CD4-positive, alpha-beta T cell treated with Interleukin-10 for 1 hour (primary cell): ENCODE results near the gene LGALS4.
"Not testable (repeated sequence)": the region's sequence is repeated elsewhere in the genome, so short reads cannot be mapped to it uniquely, and the experiment has no call there.

Source experiments
- DNase-seq: peaks from one replicate; pipeline ENCODE4 v3.0.0-alpha.2; 2020

The LGALS4 gene

DNA sequence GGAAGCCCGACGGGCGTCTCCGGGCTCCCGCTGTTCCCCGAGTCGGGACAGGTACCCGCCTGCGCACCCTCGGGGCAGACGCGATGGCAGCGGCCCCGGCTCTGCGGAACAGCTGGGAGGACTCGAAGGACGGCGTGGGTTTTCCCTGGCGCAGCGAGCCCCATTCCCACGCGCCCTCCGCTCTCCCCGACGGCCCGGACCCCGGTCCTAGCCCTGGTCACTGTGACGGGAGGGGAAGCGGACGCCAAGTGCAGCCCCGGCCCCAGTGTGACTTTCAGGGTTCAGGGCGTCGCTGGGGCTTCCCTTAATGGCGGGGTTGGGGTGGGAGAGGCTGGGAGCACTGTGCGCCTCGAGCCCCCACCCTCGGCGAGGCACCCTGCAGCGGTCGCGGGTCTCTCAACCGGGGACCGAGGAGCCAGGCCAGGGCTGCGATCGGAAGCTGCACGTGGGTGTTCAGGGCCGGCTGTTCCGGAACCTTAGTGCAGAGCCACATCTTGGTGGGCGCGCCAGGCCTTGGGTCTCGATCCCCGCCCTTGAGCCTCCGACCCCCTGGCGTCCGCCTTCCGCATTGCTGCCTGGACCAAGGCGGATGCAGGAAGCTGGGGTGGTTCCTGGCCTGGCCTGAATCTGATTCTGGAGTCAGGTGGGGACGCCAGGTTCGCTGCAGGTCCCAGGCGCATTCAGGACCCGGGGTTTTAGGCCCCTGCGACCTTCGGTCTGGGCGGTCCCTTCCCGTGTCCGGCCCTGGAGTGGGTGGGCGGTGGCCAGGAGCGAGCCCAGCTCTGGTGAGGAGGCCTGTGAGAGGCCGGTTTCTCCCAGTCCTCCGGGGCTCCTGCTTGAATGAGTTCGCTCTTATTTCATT, 20.3 kb downstream of the LGALS4 start:
- peak; percentile 44 for DNase-seq

DNA sequence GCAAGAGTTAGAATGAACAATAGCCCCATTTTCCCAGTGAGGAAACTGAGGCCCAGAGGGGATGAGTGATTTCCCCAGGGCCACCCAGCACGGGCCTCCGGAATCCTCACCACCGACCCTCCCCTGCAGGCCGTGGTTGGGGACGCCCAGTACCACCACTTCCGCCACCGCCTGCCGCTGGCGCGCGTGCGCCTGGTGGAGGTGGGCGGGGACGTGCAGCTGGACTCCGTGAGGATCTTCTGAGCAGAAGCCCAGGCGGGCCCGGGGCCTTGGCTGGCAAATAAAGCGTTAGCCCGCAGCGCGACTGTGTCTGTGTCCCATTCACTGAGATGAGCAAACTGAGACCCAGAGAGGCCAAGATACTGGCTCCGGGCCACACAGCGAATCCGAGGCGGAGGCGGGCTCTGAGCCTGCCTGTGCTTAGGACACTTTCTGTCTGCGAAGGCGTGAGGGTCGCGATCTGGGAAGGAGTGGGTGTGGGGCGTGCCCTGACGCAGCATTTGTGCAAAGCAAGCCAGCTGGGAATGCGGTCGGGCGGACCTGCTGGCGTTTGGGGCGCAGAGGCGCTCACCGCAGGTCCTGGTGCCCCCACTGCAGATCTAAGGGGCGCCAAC, 21.2 kb downstream of the LGALS4 start:
- DNase-seq, result not testable (repeated sequence)

DNA sequence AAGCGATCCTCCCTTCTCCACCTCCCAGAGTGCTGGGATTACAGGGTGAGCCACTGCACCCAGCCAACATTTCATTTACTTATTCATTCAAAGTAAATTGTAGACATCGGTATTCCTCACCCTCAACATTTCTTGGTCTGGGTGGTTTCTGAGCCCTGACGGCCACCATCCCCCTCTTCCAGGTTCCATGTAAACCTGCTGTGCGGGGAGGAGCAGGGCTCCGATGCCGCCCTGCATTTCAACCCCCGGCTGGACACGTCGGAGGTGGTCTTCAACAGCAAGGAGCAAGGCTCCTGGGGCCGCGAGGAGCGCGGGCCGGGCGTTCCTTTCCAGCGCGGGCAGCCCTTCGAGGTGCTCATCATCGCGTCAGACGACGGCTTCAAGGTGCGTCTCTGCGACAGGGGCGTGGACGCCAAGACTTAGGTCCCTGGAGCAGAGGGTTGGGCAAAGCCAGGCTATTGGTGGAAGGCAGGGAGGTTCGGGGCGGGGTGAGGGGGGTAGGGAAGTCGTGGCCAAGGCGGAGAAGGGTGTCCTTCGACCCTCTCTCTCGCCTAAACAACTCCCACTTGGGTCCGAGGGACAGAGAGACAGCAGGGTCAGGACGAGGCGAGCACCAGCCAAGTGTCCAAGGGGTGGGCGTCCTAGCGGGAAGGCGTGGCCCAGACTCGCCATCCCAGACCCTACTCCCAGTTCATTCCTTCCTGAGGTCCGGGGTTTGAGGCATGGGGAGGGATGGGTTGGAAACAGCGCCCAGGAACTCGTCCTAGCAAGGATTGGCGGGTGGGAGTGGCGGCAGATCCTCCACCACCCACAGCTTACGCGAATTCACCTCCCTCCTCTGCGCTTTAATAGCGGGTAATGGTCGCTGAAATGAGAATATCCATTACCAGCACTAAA, 22.0 kb downstream of the LGALS4 start:
- DNase-seq, result not testable (repeated sequence)

DNA sequence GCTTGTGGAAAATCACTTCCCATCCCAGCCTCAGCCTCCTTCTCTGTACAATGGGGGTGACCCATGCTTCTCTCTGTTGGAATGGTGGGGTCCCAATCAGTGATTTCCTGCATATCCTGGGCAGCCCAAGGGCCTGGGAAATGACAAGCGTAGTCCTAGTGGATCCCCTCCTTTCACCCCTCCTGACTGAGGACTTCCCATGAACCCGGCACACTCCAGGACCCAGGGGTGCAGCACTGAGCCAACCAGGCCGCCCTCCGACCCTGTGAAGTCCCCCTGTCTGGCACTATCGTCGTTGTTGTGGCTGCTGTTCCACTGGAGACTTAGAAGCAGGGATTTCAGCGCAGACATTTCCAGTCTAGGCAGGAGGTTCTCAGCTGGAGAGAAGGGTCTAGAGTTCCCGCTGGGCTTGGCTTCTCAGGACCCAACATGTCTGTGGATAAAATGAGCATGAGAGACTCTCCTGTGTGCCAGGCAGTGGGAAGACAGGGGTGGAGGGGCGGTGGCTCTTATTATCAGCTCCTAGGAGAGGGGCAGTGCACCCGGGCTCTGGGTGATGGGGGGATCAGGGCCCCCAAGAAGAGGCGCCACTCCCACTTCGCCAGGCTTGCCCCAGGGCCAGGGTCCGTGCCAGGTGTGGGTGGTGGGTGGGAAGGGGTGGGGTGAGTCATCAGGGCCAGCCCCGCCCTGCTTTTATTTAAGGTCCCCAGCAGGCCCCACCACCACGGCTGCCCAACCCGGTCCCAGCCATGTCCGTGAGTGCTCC, 24.1 kb downstream of the LGALS4 start, which contains the start of gene LGALS7B:
LGALS7B (plus strand) TSS at position 723 of the 766 bp plus-strand sequence; CDS start at position 750, 27 bp downstream.
- no peak for DNase-seq

DNA sequence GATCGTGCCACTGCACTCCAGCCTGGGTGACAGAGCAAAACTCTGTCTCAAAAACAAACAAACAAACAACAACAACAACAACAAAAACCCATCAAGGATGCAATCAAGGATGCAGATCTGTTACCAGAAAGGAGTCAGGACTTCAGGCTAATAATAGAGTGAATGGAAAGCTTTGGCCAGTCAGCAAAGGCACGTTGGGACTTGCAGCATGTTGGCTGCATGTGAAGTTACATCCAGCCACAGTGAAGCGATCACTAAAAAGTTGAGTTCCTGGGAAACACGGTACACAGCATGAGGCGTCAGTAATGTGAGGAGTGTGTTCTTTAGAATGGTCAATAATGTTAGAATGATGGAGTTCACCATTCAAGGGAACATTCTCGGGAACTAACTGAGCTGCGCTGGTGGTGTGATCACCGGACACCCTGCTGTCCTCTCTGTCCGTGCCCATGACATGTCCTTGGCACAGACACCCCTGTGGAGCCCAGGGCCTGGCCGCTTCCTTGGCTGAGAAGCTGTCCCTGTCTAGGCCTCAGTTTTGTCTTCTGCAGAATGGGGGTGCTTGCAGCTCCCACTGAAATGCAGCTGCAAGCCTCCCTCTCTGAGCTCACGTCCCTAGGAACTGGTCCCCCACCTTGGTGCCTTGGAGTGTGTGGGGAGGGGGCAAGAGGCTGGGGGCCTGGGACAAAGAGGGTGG, 26.0 kb downstream of the LGALS4 start:
- DNase-seq, result no peak

DNA sequence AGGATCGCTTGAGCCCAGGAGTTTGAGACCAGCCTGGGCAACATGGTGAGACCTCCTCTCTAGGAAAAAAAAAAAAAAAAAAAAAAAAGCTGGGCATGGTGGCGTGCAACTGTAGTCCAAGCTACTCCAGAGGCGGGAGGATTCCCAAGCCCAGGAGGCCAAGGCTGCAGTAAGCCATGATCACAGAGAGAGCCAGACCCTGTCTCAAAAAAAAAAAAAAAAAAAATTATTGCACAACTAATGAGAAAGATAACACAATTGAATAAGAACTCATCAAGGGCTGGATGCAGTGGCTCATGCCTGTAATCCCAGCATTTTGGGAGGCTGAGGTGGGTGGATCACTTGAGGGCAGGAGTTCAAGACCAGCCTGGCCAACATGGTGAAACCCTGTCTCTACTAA, 26.7 kb downstream of the LGALS4 start:
- DNase-seq, result not testable (repeated sequence)

DNA sequence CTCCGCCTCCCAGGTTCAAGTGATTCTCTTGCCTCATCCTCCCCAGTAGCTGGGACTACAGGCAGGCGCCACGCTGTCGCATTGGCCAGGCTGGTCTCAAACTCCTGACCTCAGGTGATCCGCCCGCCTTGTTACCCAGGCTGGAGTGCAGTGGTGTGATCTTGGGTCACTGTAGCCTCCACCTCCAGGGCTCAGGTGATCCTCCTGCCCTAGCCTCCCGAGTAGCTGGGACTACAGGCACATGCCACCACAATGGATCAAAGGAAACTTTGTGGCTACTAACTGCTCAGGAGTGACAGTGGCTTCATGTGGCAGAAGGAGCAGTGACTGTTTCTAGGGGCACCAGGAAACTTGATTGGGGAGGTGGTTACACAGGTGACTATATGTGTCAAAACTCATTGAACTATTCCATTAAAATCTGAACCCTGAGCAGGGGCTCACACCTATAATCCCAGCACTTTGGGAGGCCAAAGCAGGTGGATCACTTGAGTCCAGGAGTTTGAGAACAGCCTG, 27.5 kb downstream of the LGALS4 start:
- DNase-seq, result no peak

DNA sequence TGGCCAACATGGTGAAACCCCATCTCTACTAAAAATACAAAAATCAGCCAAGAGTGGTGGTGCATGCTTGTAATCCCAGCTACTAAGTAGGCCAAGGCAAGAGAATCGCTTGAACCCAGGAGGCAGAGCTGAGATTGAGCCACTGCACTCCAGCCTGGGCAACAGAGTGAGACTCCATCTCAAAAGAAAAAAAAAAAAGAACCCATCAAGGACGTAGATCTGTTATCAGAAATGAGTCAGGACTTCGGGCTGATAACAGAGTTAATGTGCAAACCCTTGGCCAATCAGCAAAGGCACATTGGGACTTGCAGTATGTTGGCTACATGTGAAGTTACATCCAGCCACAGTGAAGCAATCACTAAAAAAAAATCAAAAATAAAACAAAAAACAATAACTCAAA, 28.5 kb downstream of the LGALS4 start:
- DNase-seq, result no peak

DNA sequence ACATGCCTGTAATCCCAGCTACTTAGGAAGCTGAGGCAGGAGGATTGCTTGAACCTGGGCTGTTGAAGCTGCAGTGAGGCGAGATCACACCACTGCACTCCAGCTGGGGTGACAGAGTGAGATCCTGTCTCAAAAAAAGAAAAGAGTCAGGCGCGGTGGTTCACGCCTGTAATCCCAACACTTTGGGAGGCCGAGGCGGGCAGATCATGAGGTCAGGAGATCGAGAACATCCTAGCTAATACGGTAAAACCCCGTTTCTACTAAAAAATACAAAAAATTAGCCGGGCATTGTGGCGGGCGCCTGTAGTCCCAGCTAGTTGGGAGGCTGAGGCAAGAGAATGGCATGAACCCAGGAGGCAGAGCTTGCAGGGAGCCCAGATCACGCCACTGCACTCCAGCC, 30.5 kb downstream of the LGALS4 start:
- not testable (repeated sequence) for DNase-seq

DNA sequence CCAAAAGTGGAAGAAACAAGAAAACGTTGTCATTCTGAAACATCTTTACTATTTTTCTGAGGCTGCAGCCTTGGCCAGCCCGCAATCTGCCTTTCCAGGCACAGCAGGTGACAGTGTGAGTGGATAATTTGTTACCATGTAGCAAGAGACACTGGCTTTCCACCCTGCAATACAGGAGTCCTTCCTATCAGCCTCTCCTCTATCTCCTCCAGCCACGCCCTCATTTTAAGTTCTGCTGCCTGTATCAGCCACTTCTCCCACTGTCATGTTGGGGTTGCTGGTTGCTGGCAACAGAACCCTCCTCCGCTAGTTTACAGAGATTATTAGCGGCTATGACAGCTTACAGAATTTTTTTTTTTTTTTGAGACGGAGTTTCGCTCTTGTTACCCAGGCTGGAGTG, 31.7 kb downstream of the LGALS4 start:
- no peak for DNase-seq

DNA sequence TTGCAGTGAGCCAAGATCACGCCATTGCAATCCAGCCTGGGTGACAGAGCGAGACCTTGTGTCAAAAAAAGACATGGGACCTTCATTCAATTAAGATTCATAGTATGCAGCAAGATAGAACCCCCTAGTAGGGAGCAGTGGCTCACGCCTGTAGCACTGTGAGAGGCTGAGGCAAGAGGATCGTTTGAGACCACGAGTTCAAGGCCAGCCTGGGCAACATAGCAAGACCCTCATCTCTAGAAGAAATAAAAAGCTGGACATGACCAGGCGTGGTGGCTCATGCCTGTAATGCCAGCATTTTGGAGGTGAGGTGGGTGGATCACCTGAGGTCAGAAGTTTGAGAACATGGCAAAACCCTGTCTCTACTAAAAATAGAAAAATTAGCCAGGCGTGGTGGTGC, 32.3 kb downstream of the LGALS4 start:
- DNase-seq, result no peak

DNA sequence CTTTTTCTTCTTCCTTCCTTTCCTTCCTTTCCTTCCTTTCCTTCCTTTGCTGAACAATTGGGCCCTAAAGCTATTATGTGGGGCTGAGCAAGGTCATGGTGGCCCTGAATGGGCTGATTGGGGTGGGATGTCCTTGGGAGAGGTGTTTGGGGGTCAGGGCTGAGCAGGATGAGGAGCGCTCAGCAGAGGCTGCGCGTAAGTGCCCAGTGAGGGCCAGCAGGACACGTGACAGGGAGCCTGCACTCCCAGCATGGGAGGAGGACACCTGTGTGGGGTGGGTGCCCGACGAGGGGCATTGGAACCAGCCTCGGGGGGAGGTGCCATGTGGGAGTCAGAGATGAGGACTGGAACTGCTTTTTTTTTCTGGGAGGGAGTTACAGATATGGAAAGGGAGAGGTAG, 34.0 kb downstream of the LGALS4 start:
- no peak for DNase-seq

DNA sequence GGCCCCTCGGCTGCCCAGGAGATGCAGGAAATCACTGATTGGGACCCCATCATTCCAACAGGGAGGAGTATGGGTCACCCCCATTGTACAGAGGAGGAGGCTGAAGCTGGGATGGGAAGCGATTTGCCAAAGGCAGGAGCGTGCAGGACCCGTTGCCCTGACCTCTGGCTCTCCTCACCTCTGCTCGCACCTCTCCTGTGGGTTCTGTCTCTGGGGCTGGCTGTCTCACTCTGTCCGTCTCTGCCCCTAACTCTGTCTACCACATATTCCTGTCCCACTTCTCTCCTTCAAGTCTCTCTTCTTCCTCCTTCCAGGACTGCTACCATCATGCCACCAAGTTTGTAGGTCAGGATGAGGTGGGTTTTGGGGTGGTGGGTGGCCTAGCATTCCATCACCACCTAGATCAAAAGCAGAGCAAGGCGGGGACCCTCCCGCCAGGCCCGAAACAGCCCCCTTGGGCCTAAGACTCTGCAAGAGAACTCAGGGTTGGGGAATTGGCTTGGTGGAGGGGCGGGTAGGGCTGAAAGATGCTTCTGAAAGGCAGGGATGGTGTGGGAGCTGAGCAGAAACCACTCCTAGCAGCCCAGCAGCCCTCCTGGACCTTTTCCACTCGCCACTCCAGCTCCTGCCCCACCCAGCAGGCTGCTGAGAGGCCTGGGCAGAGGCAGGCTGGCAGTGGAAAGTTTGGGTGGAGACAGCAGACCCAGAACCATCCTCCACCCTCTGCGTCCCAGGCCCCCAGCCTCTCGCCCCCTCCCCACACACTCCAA, 38.4 kb downstream of the LGALS4 start:
- no peak for DNase-seq

DNA sequence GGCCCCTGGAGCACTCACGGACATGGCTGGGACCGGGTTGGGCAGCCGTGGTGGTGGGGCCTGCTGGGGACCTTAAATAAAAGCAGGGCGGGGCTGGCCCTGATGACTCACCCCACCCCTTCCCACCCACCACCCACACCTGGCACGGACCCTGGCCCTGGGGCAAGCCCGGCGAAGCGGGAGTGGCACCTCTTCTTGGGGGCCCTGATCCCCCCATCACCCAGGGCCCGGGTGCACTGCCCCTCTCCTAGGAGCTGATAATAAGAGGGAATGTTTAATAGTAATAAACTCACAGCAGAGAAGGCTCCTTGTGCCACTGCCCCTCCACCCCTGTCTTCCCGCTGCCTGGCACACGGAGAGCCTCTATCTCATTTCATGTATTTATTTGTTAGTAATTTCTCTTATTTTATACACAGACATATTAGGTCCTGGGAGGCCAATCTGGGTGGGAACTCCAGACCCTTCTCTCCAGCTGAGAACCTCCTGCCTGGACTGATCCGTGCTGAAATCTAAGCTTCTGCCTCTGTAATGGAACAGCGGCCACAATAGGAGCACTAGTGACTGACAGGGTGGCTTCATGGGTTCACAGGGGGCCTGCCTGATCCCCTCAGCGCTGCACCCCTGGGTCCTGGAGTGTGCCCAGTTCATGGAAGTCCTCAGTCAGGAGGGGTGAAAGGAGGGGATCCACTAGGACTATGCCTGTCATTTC, 39.1 kb downstream of the LGALS4 start, which contains the start of gene LGALS7:
LGALS7 (minus strand) TSS at position 49 of the 709 bp plus-strand sequence; CDS start at position 24, 25 bp downstream.
- no peak for DNase-seq

DNA sequence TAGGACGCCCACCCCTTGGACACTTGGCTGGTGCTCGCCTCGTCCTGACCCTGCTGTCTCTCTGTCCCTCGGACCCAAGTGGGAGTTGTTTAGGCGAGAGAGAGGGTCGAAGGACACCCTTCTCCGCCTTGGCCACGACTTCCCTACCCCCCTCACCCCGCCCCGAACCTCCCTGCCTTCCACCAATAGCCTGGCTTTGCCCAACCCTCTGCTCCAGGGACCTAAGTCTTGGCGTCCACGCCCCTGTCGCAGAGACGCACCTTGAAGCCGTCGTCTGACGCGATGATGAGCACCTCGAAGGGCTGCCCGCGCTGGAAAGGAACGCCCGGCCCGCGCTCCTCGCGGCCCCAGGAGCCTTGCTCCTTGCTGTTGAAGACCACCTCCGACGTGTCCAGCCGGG, 41.2 kb downstream of the LGALS4 start:
- not testable (repeated sequence) for DNase-seq

DNA sequence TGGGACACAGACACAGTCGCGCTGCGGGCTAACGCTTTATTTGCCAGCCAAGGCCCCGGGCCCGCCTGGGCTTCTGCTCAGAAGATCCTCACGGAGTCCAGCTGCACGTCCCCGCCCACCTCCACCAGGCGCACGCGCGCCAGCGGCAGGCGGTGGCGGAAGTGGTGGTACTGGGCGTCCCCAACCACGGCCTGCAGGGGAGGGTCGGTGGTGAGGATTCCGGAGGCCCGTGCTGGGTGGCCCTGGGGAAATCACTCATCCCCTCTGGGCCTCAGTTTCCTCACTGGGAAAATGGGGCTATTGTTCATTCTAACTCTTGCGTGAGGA, 41.8 kb downstream of the LGALS4 start:
- not testable (repeated sequence) for DNase-seq

DNA sequence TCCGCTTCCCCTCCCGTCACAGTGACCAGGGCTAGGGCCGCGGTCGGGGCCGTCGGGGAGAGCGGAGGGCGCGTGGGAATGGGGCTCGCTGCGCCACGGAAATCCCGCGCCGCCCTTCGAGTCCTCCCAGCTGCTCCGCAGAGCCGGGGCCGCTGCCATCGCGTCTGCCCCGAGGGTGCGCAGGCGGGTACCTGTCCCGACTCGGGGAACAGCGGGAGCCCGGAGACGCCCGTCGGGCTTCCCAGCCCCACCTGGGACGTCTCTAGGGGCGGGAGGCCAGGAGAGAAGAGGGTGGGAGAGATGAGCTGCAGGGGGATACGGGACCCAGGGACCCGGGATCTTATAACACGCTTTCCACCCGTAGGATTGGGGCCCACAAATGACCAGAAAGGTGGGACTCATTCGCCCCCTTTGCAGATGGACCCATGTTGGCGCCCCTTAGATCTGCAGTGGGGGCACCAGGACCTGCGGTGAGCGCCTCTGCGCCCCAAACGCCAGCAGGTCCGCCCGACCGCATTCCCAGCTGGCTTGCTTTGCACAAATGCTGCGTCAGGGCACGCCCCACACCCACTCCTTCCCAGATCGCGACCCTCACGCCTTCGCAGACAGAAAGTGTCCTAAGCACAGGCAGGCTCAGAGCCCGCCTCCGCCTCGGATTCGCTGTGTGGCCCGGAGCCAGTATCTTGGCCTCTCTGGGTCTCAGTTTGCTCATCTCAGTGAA, 42.4 kb downstream of the LGALS4 start:
- not testable (repeated sequence) for DNase-seq

DNA sequence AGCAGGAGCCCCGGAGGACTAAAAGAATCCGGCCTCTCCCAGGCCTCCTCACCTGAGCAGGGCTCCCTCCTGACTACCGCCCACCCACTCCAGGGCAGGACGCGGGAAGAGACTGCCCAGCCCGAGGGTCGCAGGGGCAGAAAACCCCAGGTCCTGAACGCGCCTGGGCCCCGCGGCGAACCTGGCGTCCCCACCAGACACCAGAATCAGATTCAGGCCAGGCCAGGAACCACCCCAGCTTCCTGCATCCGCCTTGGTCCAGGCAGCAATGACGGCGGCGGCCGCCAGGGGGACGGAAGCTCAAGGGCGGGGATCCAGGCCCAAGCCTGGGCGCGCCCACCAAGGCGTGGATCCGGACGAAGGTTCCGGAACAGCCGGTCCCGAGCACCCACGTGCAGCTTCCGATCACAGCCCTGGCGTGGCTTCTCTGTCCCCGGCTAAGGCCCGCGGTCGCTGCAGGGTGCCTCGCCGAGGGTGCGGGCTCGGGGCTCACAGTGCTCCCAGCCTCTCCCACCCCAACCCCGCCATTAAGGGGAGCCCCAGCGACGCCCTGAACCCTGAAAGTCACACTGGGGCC, 43.0 kb downstream of the LGALS4 start:
- peak; percentile 90 for DNase-seq
